Measurements from ENCODE around the gene KCNIP4.

GRCh38 chr4:21887481-21887880 is 61.1 kb downstream of the KCNIP4 start:
- TF ChIP-seq CTCF (conservative IDR thresholded peaks at IDR 0.05; ENCODE audit: low read length) = no peak
- TF ChIP-seq EZH2phosphoT487 (IDR thresholded peaks at IDR 0.05; ENCODE audit: borderline replicate concordance) = no peak
